Stimulated activated CD8-positive, alpha-beta memory T cell treated with anti-CD3 and anti-CD28 coated beads, Interleukin-12 subunit alpha, Interleukin-12 subunit beta, amount 100 ng/mL, for 4 hours (primary cell): ENCODE data around the gene SHROOM4.

ENCODE experiments used
- DNase-seq: peaks from one replicate; pipeline ENCODE4 v3.0.0-alpha.2; 2020; ENCODE audit warnings: low read depth

SHROOM4 gene

GRCh38 chrX:50707955-50708699, 105.9 kb downstream of the SHROOM4 start:
- DNase-seq: no peak

DNA sequence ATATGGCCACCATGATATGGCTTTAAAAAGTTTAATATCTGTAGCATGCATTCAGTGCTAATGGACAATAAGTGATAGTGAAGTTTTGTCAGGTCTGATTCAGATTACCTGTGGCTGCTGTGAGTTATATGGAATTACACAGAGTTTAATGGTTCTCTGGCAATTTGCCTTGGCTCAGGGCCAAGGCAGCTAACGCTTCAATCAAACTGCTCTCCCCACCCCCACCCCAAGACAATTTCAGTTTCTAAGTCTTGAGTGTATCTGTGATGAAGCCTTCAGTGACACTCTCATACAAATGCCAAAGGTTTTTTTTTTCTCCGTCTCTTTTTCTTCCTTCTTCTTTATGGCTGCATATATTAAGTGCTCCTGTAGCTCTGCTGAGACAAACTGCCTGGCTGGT, 106.6 kb downstream of the SHROOM4 start:
- DNase-seq: no peak

GRCh38 chrX:50705042-50705441, 109.0 kb downstream of the SHROOM4 start:
- DNase-seq: no peak

GRCh38 chrX:50704360-50704759, 109.6 kb downstream of the SHROOM4 start:
- DNase-seq: no peak

DNA sequence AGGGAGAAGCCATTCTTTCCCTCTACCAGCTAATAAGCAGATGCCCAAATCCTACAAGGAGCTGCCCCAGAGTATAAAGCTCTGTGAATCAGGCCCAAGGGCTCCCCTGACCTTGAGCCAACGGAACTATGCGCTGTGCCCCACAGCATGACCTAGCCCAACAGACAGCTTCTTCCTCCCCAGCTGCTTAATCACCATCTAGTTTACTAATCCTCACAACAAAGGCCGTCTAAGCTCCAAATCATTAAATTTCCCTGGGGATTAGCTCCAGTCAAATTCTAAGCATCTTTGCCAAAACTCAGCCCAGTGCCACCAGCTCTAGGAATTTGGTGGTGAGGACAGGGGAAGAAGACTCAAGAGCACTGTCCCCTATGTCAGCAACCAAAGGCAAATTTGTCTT, 113.1 kb downstream of the SHROOM4 start:
- DNase-seq: no peak

DNA sequence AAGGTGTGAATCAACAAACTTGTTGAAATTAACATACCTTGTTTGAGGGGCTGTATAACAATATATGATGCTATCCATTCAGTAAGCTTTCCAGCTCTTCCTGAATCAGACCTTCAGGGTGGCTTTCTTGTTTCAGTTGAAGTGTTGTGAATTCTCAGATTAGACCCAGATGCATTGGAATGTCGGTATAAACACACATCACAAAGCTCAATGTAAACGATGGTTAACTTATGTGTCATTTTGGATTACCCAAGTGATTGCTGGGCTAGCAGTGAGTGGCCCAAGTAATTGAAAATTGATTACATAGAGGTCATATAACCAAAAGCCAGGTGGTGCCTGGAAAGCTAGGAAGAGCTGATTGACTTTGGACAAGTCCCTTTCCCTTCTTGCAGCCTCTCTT, 115.0 kb downstream of the SHROOM4 start:
- no peak for DNase-seq

GRCh38 chrX:50697691-50698090, 116.3 kb downstream of the SHROOM4 start:
- no peak for DNase-seq

- DNase-seq: no peak
Measured at GRCh38 chrX:50691820-50692219, 122.2 kb downstream of the SHROOM4 start.

DNA sequence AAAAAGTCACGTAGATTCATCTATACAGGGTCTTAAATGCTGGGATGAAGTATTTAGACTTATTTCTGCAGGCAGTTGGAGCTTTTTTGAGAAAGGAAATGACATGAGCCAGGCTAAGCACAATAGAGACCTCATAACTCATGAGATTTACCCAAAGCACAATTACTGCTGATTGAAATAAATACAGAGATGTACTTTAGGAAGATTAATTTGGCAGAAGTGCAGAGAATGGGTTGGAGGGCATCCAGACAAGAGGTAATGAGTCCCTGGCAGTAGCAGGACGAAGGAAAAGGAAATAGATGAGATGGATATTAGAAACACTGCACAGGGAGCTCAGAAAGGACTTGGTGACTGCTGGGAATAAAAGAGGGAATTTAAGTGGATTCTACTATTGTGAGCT, 129.1 kb downstream of the SHROOM4 start:
- no peak for DNase-seq

DNA sequence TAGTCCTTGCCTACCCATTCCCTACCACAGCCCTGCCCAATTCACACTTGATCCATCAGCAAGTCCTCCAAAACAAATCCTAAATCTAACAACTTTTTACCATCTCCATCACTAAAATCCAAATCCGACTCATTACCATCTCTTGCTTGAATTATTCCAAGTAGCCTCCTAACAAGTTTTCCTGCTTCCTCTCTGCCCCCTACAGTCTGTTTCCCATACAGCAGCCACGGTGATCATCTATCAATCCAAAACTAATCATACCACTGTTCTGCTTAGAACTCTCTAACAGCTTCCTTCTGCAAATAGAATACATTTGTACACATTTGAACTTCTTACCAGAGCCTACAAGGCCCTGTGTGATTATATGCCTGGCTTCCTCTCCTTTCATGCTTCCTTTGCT, 133.0 kb downstream of the SHROOM4 start:
- DNase-seq: no peak

GRCh38 chrX:50677789-50678188, 136.2 kb downstream of the SHROOM4 start:
- DNase-seq: no peak

DNA sequence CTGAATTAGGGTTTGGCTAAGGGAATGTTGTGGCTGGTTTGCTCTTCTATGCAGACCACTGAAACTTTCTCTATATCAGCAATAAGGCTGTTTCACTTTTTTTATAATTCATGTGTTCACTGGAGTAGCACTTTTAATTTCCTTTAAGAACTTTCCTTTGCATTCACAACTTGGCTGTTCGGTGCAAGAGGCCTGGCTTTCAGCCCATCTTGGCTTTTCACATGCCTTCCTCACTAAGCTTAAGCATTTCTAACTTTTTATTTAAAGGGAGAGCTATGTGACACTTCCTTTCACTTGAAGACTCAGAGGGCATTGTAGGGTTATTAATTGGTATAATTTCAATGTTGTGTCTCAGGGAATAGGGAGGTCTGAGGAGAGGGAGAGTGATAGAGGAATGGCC, 142.3 kb downstream of the SHROOM4 start:
- no peak for DNase-seq

DNA sequence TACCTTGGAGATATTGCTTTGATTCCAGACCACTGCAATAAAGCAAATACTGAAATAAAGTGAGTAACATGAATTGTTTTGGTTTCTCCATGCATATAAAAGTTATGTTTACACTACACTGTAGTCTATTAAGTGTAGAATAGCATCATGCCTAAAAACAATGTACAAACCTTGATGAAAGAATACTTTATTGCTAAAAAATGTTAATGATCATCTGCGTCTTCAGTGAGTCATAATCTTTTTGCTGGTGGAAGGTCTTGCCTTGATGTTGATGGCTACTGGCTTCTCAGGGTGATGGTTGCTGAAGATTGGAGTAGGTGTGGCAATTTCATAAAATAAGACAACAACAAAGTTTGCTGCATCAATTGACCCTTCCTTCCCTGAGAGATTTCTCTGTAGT, 145.1 kb downstream of the SHROOM4 start:
- DNase-seq: no peak

DNA sequence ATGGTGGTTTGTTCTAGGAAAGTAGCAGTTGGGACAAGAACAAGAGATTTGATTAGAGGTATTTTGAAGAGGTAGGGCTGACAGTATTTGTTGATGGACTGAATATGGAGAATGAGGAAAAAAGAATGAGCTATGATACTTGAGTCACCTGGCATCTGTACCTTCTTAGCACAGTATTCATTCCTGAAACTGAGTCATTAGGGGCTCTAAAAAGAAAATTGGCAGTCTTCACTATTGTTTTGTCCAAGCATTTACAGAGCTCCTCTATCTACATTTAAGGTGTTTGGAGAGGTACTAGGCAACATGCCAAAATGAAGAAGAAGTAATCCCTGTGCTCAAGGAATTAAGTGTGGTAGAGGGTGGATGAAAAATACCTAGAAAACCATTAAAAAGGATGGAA, 165.8 kb downstream of the SHROOM4 start:
- DNase-seq: no peak

GRCh38 chrX:50644496-50644895, 169.5 kb downstream of the SHROOM4 start:
- DNase-seq: no peak

- no peak for DNase-seq
Measured at GRCh38 chrX:50643525-50644137, 170.4 kb downstream of the SHROOM4 start.

DNA sequence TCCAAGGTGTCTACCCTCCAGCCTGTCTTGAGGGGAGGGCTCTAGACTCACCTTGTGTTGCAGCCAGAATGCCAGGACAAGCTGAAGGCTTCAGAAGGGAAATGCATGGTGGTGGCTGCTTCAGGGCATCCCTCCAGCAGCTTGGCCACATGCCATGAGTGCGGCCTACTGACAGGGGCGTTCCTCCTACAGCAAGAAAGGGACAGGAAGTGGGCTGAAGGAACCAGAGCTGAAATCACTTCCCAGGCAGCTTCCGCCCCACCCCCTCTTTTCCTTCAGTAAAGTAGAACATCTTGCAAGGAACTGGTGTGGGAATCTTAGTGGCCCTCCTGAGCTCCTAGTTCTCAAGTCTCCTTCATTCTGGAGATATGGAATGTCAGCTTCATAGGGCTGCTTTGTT, 175.9 kb downstream of the SHROOM4 start:
- no peak for DNase-seq

DNA sequence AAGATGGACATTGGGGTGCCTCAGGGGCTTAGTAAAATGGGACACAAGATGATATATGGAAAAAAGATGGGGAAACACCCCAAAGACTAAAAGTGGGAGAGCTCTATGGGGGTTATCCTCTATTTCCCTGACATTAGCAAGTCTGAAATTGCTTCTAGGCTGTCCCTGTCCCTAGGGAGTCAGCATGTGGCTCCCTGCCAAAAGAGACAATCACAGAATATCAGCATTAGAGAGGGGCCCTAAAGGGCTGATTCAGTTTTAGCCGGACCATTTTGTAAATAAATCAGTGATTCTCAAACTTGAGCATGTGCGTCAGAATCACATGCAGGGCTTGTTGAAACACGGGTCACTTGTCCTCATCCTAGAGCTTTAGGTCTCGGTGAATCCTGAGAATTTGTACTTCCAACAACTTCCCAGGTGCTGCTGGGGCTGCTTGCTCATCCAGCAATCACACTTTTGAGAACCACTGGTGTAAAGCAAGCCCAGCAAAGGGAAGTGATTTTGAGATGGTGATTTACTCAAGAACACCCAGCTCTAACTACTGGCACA, 178.1 kb downstream of the SHROOM4 start:
- DNase-seq: no peak

- DNase-seq: no peak
Measured at GRCh38 chrX:50635162-50635561, 178.8 kb downstream of the SHROOM4 start.

GRCh38 chrX:50629774-50630173, 184.2 kb downstream of the SHROOM4 start:
- DNase-seq: no peak

- no peak for DNase-seq
Measured at GRCh38 chrX:50627696-50628095, 186.3 kb downstream of the SHROOM4 start.

GRCh38 chrX:50626432-50626831, 187.6 kb downstream of the SHROOM4 start:
- DNase-seq: no peak

GRCh38 chrX:50622751-50623150, 191.2 kb downstream of the SHROOM4 start:
- no peak for DNase-seq
